ENCODE results near the gene CABP2. TPM values are rescaled to one million over a fixed set of nuclear protein-coding genes. Genes with fewer than 3 reads are reported as not detected.

CABP2 gene
- total RNA-seq, 1 donor from 2014 or later, result not detected

DNA sequence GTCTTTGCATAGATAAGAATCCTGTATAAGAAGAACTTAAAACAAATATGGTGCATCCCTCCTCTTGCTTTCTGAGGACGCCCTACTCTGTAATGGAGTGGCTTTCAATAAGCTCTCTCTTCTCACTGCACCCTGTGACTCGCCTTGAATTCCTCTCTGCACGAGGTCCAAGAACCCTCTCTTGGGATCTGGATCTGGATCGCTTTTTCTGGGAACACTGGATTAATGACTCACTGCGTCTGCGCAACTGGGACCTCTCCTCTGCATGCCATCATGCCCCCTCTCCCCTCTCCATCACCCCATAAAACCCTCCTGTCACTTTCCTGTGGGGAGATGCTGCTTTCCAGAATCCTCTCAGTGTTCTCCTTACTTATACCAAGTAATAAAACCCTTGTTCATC lies 15.1 kb upstream of the CABP2 start:
- Histone ChIP-seq H3K4me1 (no peaks in the 10 kb centered on the region), H3K36me3 (no peaks in the 10 kb centered on the region), H3K27me3 (ENCODE audit: low read depth) (no peaks in the 10 kb centered on the region), H3K4me3 (no peak overlapping the region), H3K9me3 (replicated peaks) (peaks cover 18% of the 10 kb centered on the region), H3K27ac (replicated peaks) (no peak overlapping the region)
- TF ChIP-seq, protein P1, sequence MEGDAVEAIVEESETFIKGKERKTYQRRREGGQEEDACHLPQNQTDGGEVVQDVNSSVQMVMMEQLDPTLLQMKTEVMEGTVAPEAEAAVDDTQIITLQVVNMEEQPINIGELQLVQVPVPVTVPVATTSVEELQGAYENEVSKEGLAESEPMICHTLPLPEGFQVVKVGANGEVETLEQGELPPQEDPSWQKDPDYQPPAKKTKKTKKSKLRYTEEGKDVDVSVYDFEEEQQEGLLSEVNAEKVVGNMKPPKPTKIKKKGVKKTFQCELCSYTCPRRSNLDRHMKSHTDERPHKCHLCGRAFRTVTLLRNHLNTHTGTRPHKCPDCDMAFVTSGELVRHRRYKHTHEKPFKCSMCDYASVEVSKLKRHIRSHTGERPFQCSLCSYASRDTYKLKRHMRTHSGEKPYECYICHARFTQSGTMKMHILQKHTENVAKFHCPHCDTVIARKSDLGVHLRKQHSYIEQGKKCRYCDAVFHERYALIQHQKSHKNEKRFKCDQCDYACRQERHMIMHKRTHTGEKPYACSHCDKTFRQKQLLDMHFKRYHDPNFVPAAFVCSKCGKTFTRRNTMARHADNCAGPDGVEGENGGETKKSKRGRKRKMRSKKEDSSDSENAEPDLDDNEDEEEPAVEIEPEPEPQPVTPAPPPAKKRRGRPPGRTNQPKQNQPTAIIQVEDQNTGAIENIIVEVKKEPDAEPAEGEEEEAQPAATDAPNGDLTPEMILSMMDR (IDR thresholded peaks at IDR 0.05; ENCODE audit: borderline replicate concordance), result no peak
- DNase-seq, result no peak
- intact Hi-C loops (cut with micrococcal nuclease), result no loop called here

DNA sequence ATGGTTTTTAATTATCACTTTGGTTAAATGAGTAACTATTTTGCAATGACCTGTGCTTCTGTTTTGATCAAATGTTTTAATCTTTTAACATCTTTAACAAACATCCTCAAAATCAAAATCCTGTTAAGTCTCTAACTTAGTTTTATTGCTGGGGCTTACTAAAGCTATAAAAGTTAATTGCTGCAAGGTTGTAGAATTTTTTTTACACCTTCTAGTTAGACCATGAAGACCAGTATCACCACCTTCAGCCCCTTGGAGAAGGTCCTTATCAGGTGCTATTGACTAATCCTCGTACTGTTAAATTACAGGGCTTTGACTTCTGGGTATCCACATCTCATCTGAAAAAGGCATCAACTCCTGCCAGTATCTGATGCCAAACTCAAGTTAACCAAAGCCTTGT lies 12.3 kb upstream of the CABP2 start:
- Histone ChIP-seq H3K4me1 (no peaks in the 10 kb centered on the region), H3K4me3 (no peak overlapping the region), H3K27me3 (ENCODE audit: low read depth) (no peaks in the 10 kb centered on the region), H3K27ac (replicated peaks) (no peak overlapping the region), H3K9me3 (replicated peaks) (peaks cover 19% of the 10 kb centered on the region), H3K36me3 (no peaks in the 10 kb centered on the region)
- TF ChIP-seq, protein P1 (IDR thresholded peaks at IDR 0.05; ENCODE audit: borderline replicate concordance), result no peak
- intact Hi-C loops (cut with micrococcal nuclease), result no loop called here
- no peak for DNase-seq

DNA sequence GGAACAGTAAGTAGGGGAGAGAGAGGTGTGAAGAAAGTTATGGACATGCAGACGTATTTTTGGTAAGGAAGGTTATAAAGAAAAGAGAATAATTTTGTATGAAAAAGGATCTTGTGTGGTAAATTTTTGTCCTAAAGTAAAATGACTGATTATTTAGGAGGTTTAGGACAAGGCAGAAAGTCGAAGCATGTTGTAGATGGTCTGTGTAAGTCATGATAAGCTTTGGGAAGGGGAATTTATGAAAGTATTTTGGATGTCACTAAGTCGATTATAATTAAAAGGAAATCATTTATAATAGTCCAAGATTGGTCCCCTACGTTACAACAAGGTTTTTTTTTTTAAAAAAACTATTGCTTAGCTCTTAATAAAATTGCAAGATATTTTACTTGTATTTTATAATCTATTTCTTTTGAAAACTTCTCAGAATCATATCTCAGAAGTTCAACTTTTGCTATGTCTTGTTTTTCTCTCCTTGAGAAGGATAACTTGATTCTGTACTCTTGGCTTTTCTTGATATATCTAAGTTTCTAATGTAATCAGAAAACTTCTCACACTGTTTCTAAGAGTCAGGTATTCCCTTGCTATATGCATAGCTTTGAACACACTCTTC lies 10.9 kb upstream of the CABP2 start:
- no peak overlapping the region for H3K4me3 ChIP-seq
- TF ChIP-seq, protein P1 (IDR thresholded peaks at IDR 0.05; ENCODE audit: borderline replicate concordance), result no peak
- no peaks in the 10 kb centered on the region for H3K4me1 ChIP-seq
- peaks cover 19% of the 10 kb centered on the region for H3K9me3 ChIP-seq (replicated peaks)
- intact Hi-C loops (cut with micrococcal nuclease), result no loop called here
- H3K27me3 ChIP-seq (ENCODE audit: low read depth), result no peaks in the 10 kb centered on the region
- no peak overlapping the region for H3K27ac ChIP-seq (replicated peaks)
- no peak for DNase-seq
- H3K36me3 ChIP-seq, result no peaks in the 10 kb centered on the region

GRCh38 chr11:67532889-67533288 lies 9.6 kb upstream of the CABP2 start:
- H3K27me3 ChIP-seq (ENCODE audit: low read depth), result no peaks in the 10 kb centered on the region
- no peak for DNase-seq
- intact Hi-C loops (cut with micrococcal nuclease), result no loop called here
- H3K9me3 ChIP-seq (replicated peaks), result peaks cover 19% of the 10 kb centered on the region
- TF ChIP-seq, protein P1 (IDR thresholded peaks at IDR 0.05; ENCODE audit: borderline replicate concordance), result no peak
- no peak overlapping the region for H3K4me3 ChIP-seq
- no peaks in the 10 kb centered on the region for H3K4me1 ChIP-seq
- no peaks in the 10 kb centered on the region for H3K36me3 ChIP-seq
- no peak overlapping the region for H3K27ac ChIP-seq (replicated peaks)

DNA sequence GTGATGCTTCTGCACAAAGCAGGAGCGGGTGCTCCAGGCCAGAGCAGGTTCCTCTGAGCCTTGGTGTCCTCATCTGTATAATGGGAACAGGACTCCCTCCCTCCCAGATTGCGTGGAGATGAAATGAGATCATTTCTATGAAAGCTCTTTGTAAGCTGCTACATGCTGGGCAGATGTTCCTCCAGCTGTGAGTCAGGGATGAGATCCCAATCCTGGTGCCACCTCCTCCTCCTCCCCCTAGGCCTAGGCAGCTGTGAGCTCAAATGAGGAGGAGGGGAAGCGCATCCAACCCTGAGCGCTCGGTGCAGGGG lies 7.0 kb upstream of the CABP2 start:
- peaks cover 19% of the 10 kb centered on the region for H3K9me3 ChIP-seq (replicated peaks)
- H3K4me1 ChIP-seq, result no peaks in the 10 kb centered on the region
- no peak for DNase-seq
- H3K4me3 ChIP-seq, result no peak overlapping the region
- H3K36me3 ChIP-seq, result no peaks in the 10 kb centered on the region
- H3K27ac ChIP-seq (replicated peaks), result no peak overlapping the region
- TF ChIP-seq, protein P1 (IDR thresholded peaks at IDR 0.05; ENCODE audit: borderline replicate concordance), result no peak
- no peaks in the 10 kb centered on the region for H3K27me3 ChIP-seq (ENCODE audit: low read depth)
- intact Hi-C loops (cut with micrococcal nuclease), result no loop called here
